HG02973 (cell line): ENCODE results near the gene ZNF225.
"Not testable (repeated sequence)": the region's sequence is repeated elsewhere in the genome, so short reads cannot be mapped to it uniquely, and the experiment has no call there.

Experiments
- ATAC-seq: cut with Tn5 transposase; IDR thresholded peaks from one replicate; pipeline ENCODE4 v1.9.1; 2021; ENCODE audit warnings: moderate library complexity; ENCODE audit not compliant: unreplicated experiment

The ZNF225 gene

GRCh38 chr19:44156475-44156874, 43.3 kb downstream of the ZNF225 start:
- no peak for ATAC-seq

DNA sequence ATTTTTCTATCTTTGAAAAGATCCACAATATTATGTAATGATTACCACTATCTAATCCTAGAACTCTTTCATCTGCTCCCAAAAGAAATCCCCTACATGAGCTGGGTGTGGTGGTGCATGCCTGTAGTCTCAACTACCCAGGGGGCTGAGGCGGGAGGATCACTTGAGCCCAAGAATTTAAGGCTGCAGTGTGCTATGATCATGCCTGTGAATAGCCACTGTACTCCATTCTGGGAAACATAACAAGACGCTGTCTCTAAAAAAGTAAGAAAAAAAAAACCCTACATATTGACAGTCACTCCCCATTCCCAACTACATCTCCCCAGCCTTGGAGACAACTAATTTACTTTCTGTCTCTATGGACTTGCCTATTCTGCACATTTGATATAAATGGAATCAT, 50.6 kb downstream of the ZNF225 start:
- no peak for ATAC-seq

DNA sequence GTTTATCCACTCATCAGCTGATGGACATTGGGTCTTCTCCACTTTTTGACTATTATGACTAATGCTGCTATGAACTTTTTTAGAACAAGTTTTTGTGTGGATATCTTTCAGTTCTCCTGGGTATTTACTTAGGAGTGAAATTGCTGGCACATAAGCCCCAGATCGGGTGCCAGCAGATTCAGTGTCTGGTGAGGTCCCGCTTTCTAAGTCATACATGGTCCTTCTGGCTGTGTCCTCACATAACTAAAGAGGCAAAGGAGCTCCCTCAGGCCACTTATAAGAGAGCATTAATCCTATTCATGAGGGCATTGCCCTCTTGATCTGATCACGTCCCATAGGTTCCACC, 51.1 kb downstream of the ZNF225 start:
- ATAC-seq: peak; percentile 14

DNA sequence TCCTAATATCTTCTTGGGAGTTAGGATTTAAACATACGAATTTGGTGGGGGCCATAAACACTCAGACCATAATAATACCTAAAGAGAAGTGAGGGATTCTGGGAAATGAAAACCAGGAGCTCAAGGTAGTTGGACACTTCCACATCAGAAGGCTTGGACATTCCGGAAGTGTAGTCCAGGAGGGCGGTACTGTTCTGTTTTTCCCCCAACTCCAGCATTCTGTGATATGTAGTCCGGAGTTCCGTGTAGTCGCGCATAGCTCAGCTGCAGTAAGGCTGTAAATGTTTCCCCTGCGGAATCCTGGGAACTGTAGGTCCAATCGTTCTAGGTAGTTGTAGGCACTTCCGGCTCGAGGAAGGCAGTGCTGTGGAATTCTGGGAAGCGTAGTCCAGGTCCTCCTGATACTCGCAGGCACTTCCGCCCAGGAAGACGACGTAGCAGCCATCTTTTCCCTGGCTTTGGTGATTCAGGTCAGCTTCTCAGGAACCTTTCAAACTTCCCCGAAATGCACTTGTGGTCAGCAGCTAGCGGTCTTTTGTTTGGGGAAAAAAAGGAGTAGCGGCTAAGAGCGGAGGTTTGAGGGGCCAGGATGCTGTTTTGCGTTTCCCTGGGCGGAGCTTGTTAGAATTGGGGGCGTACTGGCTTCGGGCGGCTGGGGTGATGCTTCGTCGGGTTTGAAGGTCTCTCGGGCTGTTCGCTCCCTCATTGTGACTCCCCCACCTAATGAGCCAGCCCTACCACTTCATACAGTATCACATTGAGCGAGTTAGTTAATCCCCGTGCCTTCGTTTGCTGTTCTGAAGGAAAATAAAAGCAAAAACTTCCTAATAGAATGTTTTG, 51.7 kb downstream of the ZNF225 start, which contains the start of gene ZNF226:
Gene ZNF226 (plus strand): TSS at position 428 of the 840 bp plus-strand sequence. CDS start 4,981 bp downstream, outside the sequence.
- ATAC-seq: peak; percentile 83

DNA sequence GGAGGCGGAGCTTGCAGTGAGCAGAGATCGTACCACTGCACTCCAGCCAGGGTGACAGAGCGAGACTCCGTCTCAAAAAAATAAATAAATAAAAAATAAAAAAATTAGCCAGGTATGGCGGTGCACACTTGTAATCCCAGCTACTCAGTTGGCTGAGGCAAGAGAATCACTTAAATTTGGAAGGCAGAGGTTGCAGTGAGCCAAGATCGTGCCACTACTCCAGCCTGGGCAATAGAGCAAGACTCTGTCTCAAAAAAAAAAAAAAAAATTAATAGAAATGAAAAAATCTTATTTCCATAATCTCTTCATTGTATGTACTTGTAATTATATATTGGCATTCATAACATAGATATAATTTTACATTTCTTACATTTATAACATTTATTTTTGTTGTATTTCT, 57.5 kb downstream of the ZNF225 start:
- not testable (repeated sequence) for ATAC-seq

- ATAC-seq: no peak
These were observed 63.4 kb downstream of the ZNF225 start for GRCh38 chr19:44176590-44176989.

DNA sequence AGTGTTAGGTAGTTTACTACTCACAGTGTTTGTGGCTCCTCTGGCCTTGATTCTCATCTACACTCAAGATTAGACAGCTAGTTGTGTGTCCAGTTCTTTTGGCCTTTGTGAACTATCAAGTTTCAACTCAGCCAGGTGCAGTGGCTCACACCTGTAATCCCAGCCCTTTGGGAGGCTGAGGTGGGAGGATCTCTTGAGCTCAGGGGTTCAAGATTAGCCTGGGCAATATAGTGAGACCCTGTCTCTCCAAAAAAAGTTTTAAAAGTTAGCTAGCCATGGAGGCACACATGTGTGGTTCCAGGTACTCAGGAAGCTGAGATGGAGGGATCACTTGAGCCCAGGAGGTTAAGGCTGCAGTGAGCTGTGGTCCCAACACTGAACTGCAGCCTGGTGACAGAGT, 67.8 kb downstream of the ZNF225 start:
- ATAC-seq: no peak

- no peak for ATAC-seq
These were observed 68.9 kb downstream of the ZNF225 start for GRCh38 chr19:44182145-44182544.
